H1 (cell line): ENCODE measurements around the gene MIA3. TPM values are rescaled to one million over a fixed set of nuclear protein-coding genes. Genes with fewer than 3 reads are reported as not detected.

ENCODE experiments used
- CTCF ChIA-PET: fragments of 300-600 bp; sonication (Branson Sonifier 250); formaldehyde crosslinking; loops from one replicate; lab custom pipeline; 2021; ENCODE audit not compliant: partially characterized antibody; lab: Charles Lee
- POLR2A ChIA-PET: fragments of 300-600 bp; sonication (Branson Sonifier 250); formaldehyde crosslinking; loops from one replicate; lab custom pipeline; 2021; ENCODE audit warnings: inconsistent platforms; ENCODE audit not compliant: partially characterized antibody; lab: Charles Lee
- DNase-seq, 2 experiments: peaks; one replicate each; pipeline versions ENCODE4 v3.0.0 to v3.0.0-alpha.2; 2010 to 2022; ENCODE audit warnings: low spot score in 2 of 2, low read depth in 1 of 2, mixed read lengths in 1 of 2
- FAIRE-seq: peaks from 2 replicates; lab custom pipeline; 2011; peaks lifted over from hg19 to GRCh38; lab: Jason Lieb, UNC
- H2AFZ ChIP-seq: 2 replicates; pipeline ENCODE4 v1.8.1; 2012; ENCODE audit warnings: low read length, inconsistent platforms
- H2AK5ac ChIP-seq: 2 replicates; pipeline ENCODE4 v1.6.1; 2013; ENCODE audit warnings: low read depth, low read length
- H2BK120ac ChIP-seq: replicated peaks from 2 replicates; pipeline ENCODE3; 2013; ENCODE audit warnings: low read depth, low read length, inconsistent platforms
- H2BK12ac ChIP-seq: 2 replicates; pipeline ENCODE4 v1.6.1; 2013; ENCODE audit warnings: low read depth, low read length
- H2BK15ac ChIP-seq: 2 replicates; pipeline ENCODE4 v1.6.1; 2013; ENCODE audit warnings: low read length
- H2BK20ac ChIP-seq: 2 replicates; pipeline ENCODE4 v1.6.1; 2013; ENCODE audit warnings: low read length
- H2BK5ac ChIP-seq: 2 replicates; pipeline ENCODE4 v1.6.1; 2013; ENCODE audit warnings: low read depth, low read length
- H3K14ac ChIP-seq: 2 replicates; pipeline ENCODE4 v1.6.1; 2013; ENCODE audit warnings: inconsistent platforms; ENCODE audit not compliant: insufficient read length
- H3K18ac ChIP-seq: 2 replicates; pipeline ENCODE4 v1.6.1; 2013; ENCODE audit warnings: low read length; ENCODE audit errors: extremely low read depth
- H3K23ac ChIP-seq: 2 replicates; pipeline ENCODE4 v1.6.1; 2013; ENCODE audit warnings: inconsistent platforms; ENCODE audit not compliant: insufficient read length
- H3K23me2 ChIP-seq: 2 replicates; pipeline ENCODE4 v1.6.1; 2013; ENCODE audit warnings: low read depth, low read length
- H3K27ac ChIP-seq: 2 replicates; pipeline ENCODE4 v1.6.1; 2011; ENCODE audit warnings: low read depth, low read length, inconsistent platforms
- H3K27me3 ChIP-seq, 4 experiments: replicated peaks in 1 of 4; 1 replicate in 1 of 4; 2 replicates in 3 of 4; pipeline versions ENCODE4 v1.6.1 to v1.8.1; 2011 to 2013; ENCODE audit warnings: low read length in 3 of 4, mild to moderate bottlenecking in 3 of 4, inconsistent platforms in 2 of 4, mixed read lengths in 2 of 4, moderate library complexity in 1 of 4; ENCODE audit not compliant: control insufficient read depth in 3 of 4, insufficient read depth in 3 of 4; ENCODE audit errors: extremely low read depth in 1 of 4
- H3K36me3 ChIP-seq, 4 experiments: 2 replicates each; pipeline versions ENCODE4 v1.6.1 to v1.8.1; 2011 to 2013; ENCODE audit warnings: mild to moderate bottlenecking in 4 of 4, low read length in 3 of 4, moderate library complexity in 2 of 4, control low read depth in 1 of 4, inconsistent platforms in 1 of 4; ENCODE audit not compliant: insufficient read depth in 4 of 4, control insufficient read depth in 2 of 4
- H3K4ac ChIP-seq: replicated peaks from 2 replicates; pipeline ENCODE3; 2013; ENCODE audit warnings: low read length, low read depth, mixed read lengths, inconsistent platforms; ENCODE audit not compliant: insufficient read length
- H3K4me1 ChIP-seq, 4 experiments: replicated peaks in 1 of 4; 1 replicate in 1 of 4; 2 replicates in 3 of 4; pipeline versions ENCODE4 v1.6.1 to v1.8.1; 2011 to 2013; ENCODE audit warnings: low read length in 3 of 4, inconsistent platforms in 2 of 4, mixed read lengths in 1 of 4; ENCODE audit not compliant: insufficient read depth in 4 of 4, control insufficient read depth in 3 of 4
- H3K4me2 ChIP-seq, 2 experiments: 2 replicates each; pipeline versions ENCODE4 v1.6.1 to v1.8.1; 2011 to 2013; ENCODE audit warnings: low read depth in 2 of 2, low read length in 2 of 2, control low read depth in 1 of 2, inconsistent platforms in 1 of 2, mild to moderate bottlenecking in 1 of 2; ENCODE audit not compliant: insufficient read depth in 1 of 2
- H3K4me3 ChIP-seq, 4 experiments: fragments of 200-600, 300-600 bp in 1 of 4; sonication (generic), shearing (Covaris generic), sonication (Bioruptor Twin) in 1 of 4; 2 replicates each; pipeline versions ENCODE4 v1.5.1 to v1.8.1; 2011 to 2016; ENCODE audit warnings: low read length in 4 of 4, low read depth in 3 of 4, control low read depth in 2 of 4, inconsistent platforms in 2 of 4, mild to moderate bottlenecking in 2 of 4, mixed read lengths in 1 of 4, moderate library complexity in 1 of 4; ENCODE audit not compliant: insufficient read depth in 2 of 4; ENCODE audit errors: extremely low read depth in 1 of 4
- H3K56ac ChIP-seq: replicated peaks from 2 replicates; pipeline ENCODE3; 2013; ENCODE audit warnings: low read depth, mild to moderate bottlenecking, mixed read lengths, low read length, inconsistent platforms; ENCODE audit not compliant: insufficient read length
- H3K79me1 ChIP-seq: 2 replicates; pipeline ENCODE4 v1.6.1; 2013; ENCODE audit warnings: low read depth, low read length, control low read depth
- H3K79me2 ChIP-seq, 2 experiments: 2 replicates each; pipeline versions ENCODE4 v1.6.1 to v1.8.1; 2012 to 2013; ENCODE audit warnings: low read length in 2 of 2, mild to moderate bottlenecking in 2 of 2, inconsistent platforms in 1 of 2; ENCODE audit not compliant: insufficient read depth in 2 of 2, control insufficient read depth in 1 of 2
- H3K9ac ChIP-seq, 4 experiments: replicated peaks in 1 of 4; 1 replicate in 1 of 4; 2 replicates in 3 of 4; pipeline versions ENCODE4 v1.6.1 to v1.8.1; 2011 to 2013; ENCODE audit warnings: low read depth in 3 of 4, low read length in 3 of 4, control low read depth in 2 of 4, mild to moderate bottlenecking in 2 of 4, moderate library complexity in 2 of 4, inconsistent platforms in 1 of 4; ENCODE audit errors: extremely low read depth in 1 of 4
- H3K9me3 ChIP-seq, 2 experiments: 2 replicates each; pipeline versions ENCODE4 v1.6.1 to v1.8.1; 2012 to 2013; ENCODE audit warnings: mild to moderate bottlenecking in 2 of 2, moderate library complexity in 2 of 2, control low read depth in 1 of 2, inconsistent platforms in 1 of 2, low read depth in 1 of 2, low read length in 1 of 2, mixed read lengths in 1 of 2; ENCODE audit not compliant: insufficient read depth in 2 of 2
- H4K20me1 ChIP-seq, 2 experiments: replicated peaks in 1 of 2; 2 replicates each; pipeline versions ENCODE3 to v1.8.1; 2011 to 2013; ENCODE audit warnings: inconsistent platforms in 2 of 2, low read length in 2 of 2, mild to moderate bottlenecking in 1 of 2; ENCODE audit not compliant: insufficient read depth in 2 of 2, control insufficient read depth in 1 of 2
- H4K5ac ChIP-seq: 2 replicates; pipeline ENCODE4 v1.6.1; 2013; ENCODE audit warnings: low read length, low read depth, mixed read lengths, inconsistent platforms; ENCODE audit not compliant: insufficient read length
- H4K8ac ChIP-seq: 2 replicates; pipeline ENCODE4 v1.8.0; 2013; ENCODE audit warnings: mild to moderate bottlenecking, moderate library complexity, low read length, inconsistent platforms; ENCODE audit not compliant: insufficient read depth; ENCODE audit errors: extremely low read depth
- H4K91ac ChIP-seq: replicated peaks from 2 replicates; pipeline ENCODE3; 2013; ENCODE audit warnings: low read length, mixed read lengths, inconsistent platforms; ENCODE audit not compliant: insufficient read length
- RBBP5 ChIP-seq: IDR thresholded peaks from 2 replicates; pipeline ENCODE4 v1.7.1; 2012; ENCODE audit warnings: low read depth, mild to moderate bottlenecking, inconsistent platforms, low read length, moderate library complexity, borderline replicate concordance
- YY1 ChIP-seq: IDR thresholded peaks from 2 replicates; pipeline ENCODE4 v1.6.1; 2011; ENCODE audit warnings: low read depth, mild to moderate bottlenecking, low read length
- ZNF274 ChIP-seq: IDR thresholded peaks from 2 replicates; pipeline ENCODE4 v1.7.0; 2012; ENCODE audit warnings: low read length, borderline replicate concordance; ENCODE audit errors: extremely low read depth
- WGBS, 2 experiments: shearing (Covaris generic) in 1 of 2; methylation state at CpG; one replicate each; pipeline versions ENCODE4 v1.1.6 to v1.1.7; 2013 to 2015; ENCODE audit warnings: low lambda C conversion rate in 2 of 2, mixed read lengths in 2 of 2, inconsistent platforms in 1 of 2, low coverage in 1 of 2, missing lambda C conversion rate in 1 of 2; ENCODE audit not compliant: insufficient replicate concordance in 2 of 2, insufficient coverage in 1 of 2, insufficient read length in 1 of 2; ENCODE audit errors: extremely low coverage in 1 of 2, missing lambda C conversion rate in 1 of 2; 5-methylcytosine and 5-hydroxymethylcytosine counted together
- polyA plus RNA-seq, 7 experiments: library from polyadenylated mRNA; depleted of rRNA in 3 of 7; stranded (reverse) in 5 of 7; unstranded in 2 of 7; fragments of >200 nt in 5 of 7; fragments of 200-250 nt in 2 of 7; gene quantifications; 1 replicate in 5 of 7; 2 replicates in 1 of 7; 4 replicates in 1 of 7; pipeline versions ENCODE4 v1.2.1 to v1.2.3, GENCODE V29; 2011 to 2013; ENCODE audit warnings: missing spikeins in 2 of 7, mixed read lengths in 2 of 7
- total RNA-seq: library from RNA; stranded (reverse); fragmentation: NEBNext Ultra II Directional; extraction: Animal tissue kit (Norgen Biotek cat#: 25700); gene quantifications from 2 replicates; pipeline ENCODE4 v1.2.1, GENCODE V29; 2021

MIA3 gene
- total and polyA plus RNA-seq, 2 of the 8 experiments (the other 6 are each of a cell fraction or from before 2014, with no cell fraction given): 69.0 to 105 TPM

- POLR2A ChIA-PET: no interaction called here
- WGBS, 2 experiments: 87% methylated on average over 1 of the region's 1 CpG; no CpG with 5 or more reads in 1 of the 2 experiments
- Histone ChIP-seq H3K4me3 (no peak overlapping the region), H2AFZ (no peak overlapping the region), H3K4me2 (no peak overlapping the region), H3K9ac (no peak overlapping the region), H3K4ac (no peak overlapping the region), H4K5ac (no peak overlapping the region), H2BK20ac (no peak overlapping the region), H2BK5ac (no peak overlapping the region), H3K14ac (no peak overlapping the region), H3K23ac (no peak overlapping the region), H2BK12ac (no peak overlapping the region), H3K79me2 (no peaks in the 10 kb centered on the region), H4K20me1 (no peaks in the 10 kb centered on the region), H3K27me3 (no peaks in the 10 kb centered on the region), H3K23me2 (no peaks in the 10 kb centered on the region; the same call in 1 of the 2 replicates), H2AK5ac (no peak overlapping the region), H3K9me3 (no peaks in the 10 kb centered on the region), H3K18ac (no peak overlapping the region), H3K4me1 (no peaks in the 10 kb centered on the region), H3K27ac (no peak overlapping the region), H4K91ac (no peak overlapping the region), H4K8ac (no peak overlapping the region), H2BK120ac (no peak overlapping the region), H3K79me1 (no peaks in the 10 kb centered on the region), H3K36me3 (peaks cover 10 to 72% (median 54%) of the 10 kb centered on the region in 4 experiments), H3K56ac (no peak overlapping the region), H2BK15ac (no peak overlapping the region)
- CTCF ChIA-PET: interaction anchor here (1.2 kb wide), 1 partner anchor 18 kb away, joined by 4 read pairs; no protein-coding TSS in a partner anchor
- DNase-seq (no peak), FAIRE-seq (no peak)
- TF ChIP-seq RBBP5 (no peak), YY1 (no peak), ZNF274 (no peak)
Measured at GRCh38 chr1:222652676-222653075, 34.8 kb downstream of the MIA3 start.
